GM12892 (cell line): Measurements from ENCODE around the gene MYNN.
A peak's percentile ranks its signal among the peaks of the same experiment; 100 is the strongest.

Experiments
- DNase-seq: peaks from one replicate; pipeline ENCODE4 v3.0.0; 2011; ENCODE audit not compliant: insufficient read length
- FAIRE-seq: peaks from 2 replicates; lab custom pipeline; 2011; peaks lifted over from hg19 to GRCh38; lab: Jason Lieb, UNC
- POLR2A ChIP-seq: IDR thresholded peaks from 2 replicates; pipeline ENCODE4 v1.6.1; 2011; ENCODE audit warnings: low read depth, low read length, control low read depth
- POLR2AphosphoS5 ChIP-seq: IDR thresholded peaks from 2 replicates; pipeline ENCODE4 v1.6.1; 2011; ENCODE audit warnings: low read depth, low read length, control low read depth
- TAF1 ChIP-seq: IDR thresholded peaks from 2 replicates; pipeline ENCODE4 v1.6.1; 2011; ENCODE audit warnings: low read depth, mild to moderate bottlenecking, control low read depth, low read length, borderline replicate concordance

The MYNN gene

GRCh38 chr3:169781209-169781855 is 8.1 kb downstream of the MYNN start:
- DNase-seq (no peak), FAIRE-seq (no peak)
- TF ChIP-seq POLR2A: no peak
- no peak for TF ChIP-seq TAF1
- no peak for TF ChIP-seq POLR2AphosphoS5

GRCh38 chr3:169787120-169787519 is 13.9 kb downstream of the MYNN start:
- TF ChIP-seq TAF1: no peak
- TF ChIP-seq POLR2AphosphoS5: no peak
- DNase-seq (no peak), FAIRE-seq (no peak)

GRCh38 chr3:169787791-169788190 is 14.6 kb downstream of the MYNN start:
- no peak for DNase-seq
- no peak for TF ChIP-seq TAF1
- no peak for TF ChIP-seq POLR2AphosphoS5
- TF ChIP-seq POLR2A: no peak
- no peak for FAIRE-seq

- peak; percentile 30 for FAIRE-seq
- TF ChIP-seq POLR2AphosphoS5 (no peak), TAF1 (no peak), POLR2A (no peak)
- DNase-seq: no peak
Measured at GRCh38 chr3:169790219-169790618, 17.0 kb downstream of the MYNN start.

GRCh38 chr3:169790687-169791429 is 17.7 kb downstream of the MYNN start:
- FAIRE-seq: peak; percentile 61
- no peak for DNase-seq
- no peak for TF ChIP-seq POLR2A
- no peak for TF ChIP-seq TAF1
- TF ChIP-seq POLR2AphosphoS5: no peak; the same call in 1 of the 2 replicates

- DNase-seq: no peak
- TF ChIP-seq POLR2AphosphoS5 (no peak), TAF1 (no peak), POLR2A (no peak)
- FAIRE-seq: no peak
Measured at GRCh38 chr3:169792359-169792758, 19.2 kb downstream of the MYNN start.

- DNase-seq (no peak), FAIRE-seq (no peak)
- TF ChIP-seq POLR2AphosphoS5 (no peak), POLR2A (no peak), TAF1 (no peak)
Measured at GRCh38 chr3:169804681-169805080, 31.5 kb downstream of the MYNN start.

GRCh38 chr3:169809230-169809795 is 36.1 kb downstream of the MYNN start:
- TF ChIP-seq POLR2A (no peak), POLR2AphosphoS5 (no peak), TAF1 (no peak)
- DNase-seq (no peak), FAIRE-seq (no peak)

- TF ChIP-seq TAF1: no peak
- TF ChIP-seq POLR2AphosphoS5: no peak
- no peak for TF ChIP-seq POLR2A
- peak; percentile 44 for FAIRE-seq
- DNase-seq: peak; percentile 25
Measured at GRCh38 chr3:169811631-169812331, 38.6 kb downstream of the MYNN start.

- no peak for FAIRE-seq
- peak; percentile 56 for DNase-seq
- TF ChIP-seq POLR2AphosphoS5: 0 out of 2 replicates have a peak, but pooled peaks have one; percentile 43
- TF ChIP-seq TAF1: no peak
- peak; percentile 36; the same call in 1 of the 2 replicates for TF ChIP-seq POLR2A
Measured at GRCh38 chr3:169812332-169813235, 39.4 kb downstream of the MYNN start, which contains the start of the genes LRRC34 and LRRIQ4. Gene LRRC34 (minus strand): TSS chr3:169812904. CDS start chr3:169812548, 356 bp downstream. Gene LRRIQ4 (plus strand): TSS chr3:169812870. CDS start chr3:169821922, 9,052 bp downstream.
